Stimulated activated CD4-positive, alpha-beta T cell treated with anti-CD3 and anti-CD28 coated beads, Interleukin-4, amount 100 ng/mL, for 48 hours (primary cell): ENCODE data around the gene DCDC2C.

Source experiments
- DNase-seq, 2 donors: peaks; one replicate each; pipeline ENCODE4 v3.0.0-alpha.2; 2020; ENCODE audit warnings: low read depth in 2 of 2

DCDC2C gene

GRCh38 chr2:3743951-3744555 lies 40.7 kb downstream of the DCDC2C start:
- DNase-seq = no peak

DNA sequence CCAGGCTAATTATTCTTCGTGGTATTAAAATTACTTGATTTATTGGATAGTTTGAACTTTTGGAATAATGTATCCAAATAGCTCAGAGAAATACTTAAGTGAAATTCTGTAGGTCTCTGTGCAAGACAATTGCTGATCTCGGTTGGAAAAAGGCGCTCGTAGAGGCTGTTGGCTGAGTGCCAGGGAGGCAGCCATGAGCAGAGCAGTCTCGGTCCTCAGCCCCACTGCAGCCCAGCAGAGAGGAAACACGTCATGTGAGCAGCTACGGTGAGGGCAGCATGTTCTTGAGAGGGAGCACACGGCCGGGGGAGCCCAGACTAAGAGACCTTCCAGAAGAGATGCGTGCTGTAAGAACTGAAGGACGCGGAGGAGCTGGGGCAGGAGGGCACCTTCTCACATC lies 42.5 kb downstream of the DCDC2C start:
- DNase-seq = no peak

GRCh38 chr2:3747032-3747654 lies 43.8 kb downstream of the DCDC2C start:
- no peak for DNase-seq

DNA sequence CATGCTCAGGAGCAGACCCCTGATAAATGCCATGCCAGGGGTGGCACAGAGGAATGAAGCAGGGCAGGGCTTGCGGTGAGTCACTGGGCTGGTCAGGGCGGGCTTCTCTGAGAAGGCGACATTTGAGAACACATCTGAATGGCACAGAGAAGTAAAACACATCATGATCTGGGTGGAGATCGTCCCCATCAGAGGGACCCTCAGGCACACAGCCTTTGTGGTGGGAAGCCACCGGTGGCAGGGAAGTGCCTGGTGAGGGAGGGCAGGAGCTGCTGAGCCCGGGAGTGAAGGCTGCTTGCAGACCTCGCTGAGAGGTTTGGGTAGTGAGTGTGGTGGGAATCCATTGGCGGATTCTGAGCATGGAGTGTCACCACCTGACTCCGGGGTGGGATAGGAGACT lies 44.5 kb downstream of the DCDC2C start:
- DNase-seq = no peak

- no peak for DNase-seq
Observed at GRCh38 chr2:3749201-3749600, 45.8 kb downstream of the DCDC2C start.

DNA sequence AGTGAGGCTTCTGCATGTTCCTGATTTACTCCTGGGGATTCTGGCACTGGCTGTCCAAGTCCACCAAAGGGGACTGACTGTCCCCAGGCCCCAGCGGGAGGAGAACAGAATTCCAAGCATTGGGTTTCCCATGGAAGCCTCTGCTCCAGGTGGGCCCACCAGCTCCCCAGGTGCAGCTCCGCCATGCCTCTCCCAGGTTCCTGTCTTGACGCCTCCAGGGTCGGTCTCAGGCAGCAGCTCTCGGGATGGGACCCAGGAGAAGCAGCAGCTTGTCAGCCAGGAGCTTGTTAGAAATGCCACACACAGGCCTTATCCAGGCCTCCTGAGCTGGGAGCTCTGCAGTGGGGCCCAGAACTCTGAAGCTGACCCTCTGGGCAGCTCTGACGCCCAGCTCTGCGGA lies 47.9 kb downstream of the DCDC2C start:
- no peak for DNase-seq

DNA sequence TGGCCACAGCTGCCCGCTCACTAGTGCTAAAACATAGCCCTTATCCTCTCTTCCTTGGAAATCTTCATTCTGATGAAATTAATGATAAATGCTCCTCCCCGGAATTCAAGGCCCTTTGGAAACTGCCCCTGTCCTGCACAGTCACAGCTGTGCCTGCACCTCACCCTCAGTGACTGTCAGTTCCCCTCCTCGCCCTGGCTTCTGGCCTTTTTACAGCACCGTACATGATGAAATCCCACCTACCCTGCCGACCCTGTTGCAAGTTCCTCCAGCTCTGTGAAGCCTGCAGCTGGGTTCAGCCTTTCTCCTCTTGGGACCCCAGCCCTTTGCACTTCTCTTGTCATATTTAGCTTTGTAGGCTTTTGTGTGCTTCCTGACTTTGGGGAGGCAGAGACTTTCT lies 48.4 kb downstream of the DCDC2C start:
- DNase-seq = no peak

- DNase-seq = no peak
Observed at GRCh38 chr2:3752376-3752775, 49.0 kb downstream of the DCDC2C start.

- DNase-seq = no peak
Observed at GRCh38 chr2:3753561-3753960, 50.2 kb downstream of the DCDC2C start.

DNA sequence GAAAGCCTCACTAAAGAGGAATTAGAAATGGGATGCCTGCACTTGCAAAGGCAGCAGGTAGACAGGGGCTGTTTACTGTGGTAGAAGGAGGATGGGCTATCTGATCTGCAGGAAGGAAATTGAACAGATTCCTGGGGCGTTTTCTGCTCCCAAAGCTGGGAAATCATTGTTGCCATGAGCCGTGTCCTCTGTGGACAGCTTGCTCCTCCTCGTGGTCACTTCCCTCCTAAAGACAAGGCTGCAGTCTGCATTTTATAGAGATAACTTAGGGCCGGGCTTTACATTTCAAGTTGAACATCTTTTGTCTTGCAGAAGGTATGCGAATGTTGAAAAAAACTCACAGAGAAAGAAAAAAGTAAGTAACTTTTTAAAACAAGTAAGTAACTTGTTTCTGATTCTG lies 50.9 kb downstream of the DCDC2C start:
- no peak for DNase-seq

DNA sequence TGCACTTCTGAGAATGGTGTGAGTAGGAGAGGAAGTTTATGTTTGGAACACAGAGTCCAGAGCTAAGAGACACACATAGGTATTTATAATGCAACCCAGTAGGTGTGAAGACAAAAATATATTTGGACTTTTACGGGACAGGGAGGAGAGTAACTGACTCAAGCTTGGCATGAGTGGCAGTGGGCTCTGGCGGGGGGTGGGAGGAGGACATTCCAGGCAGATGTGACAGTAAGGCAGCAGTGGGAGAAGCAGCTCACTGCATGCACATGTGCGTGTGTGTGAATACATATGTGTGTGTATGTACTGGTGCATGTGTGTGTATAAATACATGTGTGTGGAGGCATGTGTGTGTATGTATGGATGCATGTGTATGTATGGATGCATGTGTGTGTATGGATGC lies 51.4 kb downstream of the DCDC2C start:
- no peak for DNase-seq

GRCh38 chr2:3755277-3755676 lies 51.9 kb downstream of the DCDC2C start:
- no peak for DNase-seq

GRCh38 chr2:3756306-3756705 lies 52.9 kb downstream of the DCDC2C start:
- DNase-seq = no peak

DNA sequence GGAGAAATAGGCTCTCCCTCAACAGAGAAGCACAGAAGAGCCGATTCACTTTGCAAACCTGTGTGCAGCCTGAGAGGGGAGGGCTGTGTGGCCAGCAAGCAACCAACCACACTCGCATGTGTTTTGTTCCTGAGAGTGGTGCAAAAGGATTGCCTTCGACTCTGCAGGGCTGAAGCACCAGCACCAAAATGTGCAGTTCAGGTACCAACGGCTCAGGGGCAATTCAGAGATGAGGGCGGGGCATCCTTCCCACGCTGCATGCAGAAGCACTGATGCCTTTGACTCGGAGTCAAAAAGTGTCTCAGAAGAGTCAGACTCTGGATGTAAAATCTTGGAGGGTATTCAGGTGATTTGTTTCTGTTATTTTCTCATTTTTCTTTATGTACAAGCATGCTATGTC lies 55.5 kb downstream of the DCDC2C start:
- DNase-seq = no peak

DNA sequence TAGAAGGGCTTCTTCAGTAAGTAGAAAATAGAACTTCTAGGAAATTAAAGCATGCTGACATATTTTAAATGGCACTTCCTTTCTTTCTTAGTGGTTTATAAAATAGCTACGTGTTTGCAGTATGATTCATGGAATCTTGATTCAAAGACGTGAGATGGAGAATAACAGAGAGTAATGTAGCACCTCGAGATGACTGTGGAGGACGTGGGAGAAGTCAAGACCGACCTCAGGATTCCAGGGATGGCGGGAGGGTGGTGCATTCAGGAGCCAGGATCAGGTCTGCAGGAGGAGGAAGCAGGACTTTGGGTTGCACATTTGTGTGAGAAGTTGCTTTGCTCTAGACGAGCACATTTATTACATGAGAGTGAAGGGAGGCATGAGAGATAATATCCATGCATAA lies 56.0 kb downstream of the DCDC2C start:
- DNase-seq = no peak

- no peak for DNase-seq
Observed at GRCh38 chr2:3759761-3760160, 56.4 kb downstream of the DCDC2C start.

DNA sequence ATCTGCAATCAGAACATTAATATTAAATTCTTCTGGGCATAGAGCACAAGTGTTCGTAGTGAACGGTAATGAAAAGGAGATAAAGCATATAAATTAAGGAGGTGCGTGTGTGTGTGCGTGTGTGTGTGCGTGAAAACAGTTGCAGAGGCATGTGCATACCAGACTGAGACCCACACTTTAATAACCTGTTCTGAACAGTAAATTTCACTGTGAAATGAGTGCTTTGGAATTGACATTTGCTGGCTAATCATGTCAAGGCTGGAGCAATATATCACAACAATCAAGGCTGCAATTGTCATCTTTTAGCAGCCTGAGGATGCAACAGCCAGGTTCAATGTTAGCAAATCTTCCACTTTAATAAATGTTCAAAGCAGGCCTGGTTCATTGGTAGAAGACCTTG lies 57.9 kb downstream of the DCDC2C start:
- no peak for DNase-seq

DNA sequence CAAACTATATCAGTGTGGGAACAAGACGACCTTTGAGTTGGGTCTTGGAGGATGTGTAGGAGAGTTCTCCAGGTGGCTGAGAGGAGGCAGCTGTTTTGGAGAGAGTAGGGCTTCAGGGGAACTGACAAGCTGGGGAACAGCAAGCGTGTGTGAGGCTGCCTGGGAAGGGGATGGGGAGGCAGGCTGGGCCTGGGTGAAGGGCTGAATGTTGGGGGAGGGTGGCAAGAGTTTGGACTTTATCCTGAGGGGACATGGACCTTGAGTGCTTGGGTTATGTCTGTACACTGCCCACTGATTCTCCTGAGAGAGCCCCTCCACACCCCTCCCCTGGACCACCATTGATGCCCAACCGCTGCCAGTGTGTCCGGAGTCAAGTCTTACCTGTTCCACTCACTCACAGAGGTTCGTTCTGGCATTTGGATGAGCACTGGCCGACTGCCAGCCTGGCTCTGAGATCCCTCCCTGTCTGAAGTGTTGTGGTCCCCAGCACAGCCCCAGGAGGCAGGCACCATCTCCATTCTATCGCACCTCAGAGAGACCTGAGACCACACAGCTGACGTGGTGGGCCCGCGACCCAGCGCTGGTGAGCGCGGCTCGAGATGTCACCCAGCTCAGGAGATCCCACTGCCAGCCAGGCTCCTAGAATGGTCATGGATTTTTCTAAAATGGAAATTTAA lies 59.5 kb downstream of the DCDC2C start:
- DNase-seq = no peak

DNA sequence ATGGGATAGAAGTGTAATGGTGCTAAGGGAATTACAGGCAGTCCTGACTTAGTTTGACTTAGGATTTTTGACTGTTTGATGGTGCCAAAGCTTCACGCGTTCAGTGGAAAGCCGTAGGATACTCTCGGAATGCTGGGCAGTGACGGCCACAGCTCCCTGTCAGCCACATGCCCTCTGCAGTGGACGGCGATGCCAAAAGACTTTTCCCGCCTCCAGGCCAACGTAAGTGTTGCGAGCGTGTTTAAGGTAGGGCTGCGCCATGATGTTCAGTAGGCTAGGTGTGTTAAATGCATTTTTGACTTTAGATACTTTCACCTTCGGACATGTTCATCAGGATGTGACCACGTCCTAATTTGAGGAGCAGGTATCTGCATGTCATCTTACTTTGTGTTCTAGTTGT lies 63.4 kb downstream of the DCDC2C start:
- no peak for DNase-seq

GRCh38 chr2:3768960-3769765 lies 65.8 kb downstream of the DCDC2C start:
- no peak for DNase-seq

GRCh38 chr2:3769766-3770165 lies 66.4 kb downstream of the DCDC2C start:
- DNase-seq = no peak

DNA sequence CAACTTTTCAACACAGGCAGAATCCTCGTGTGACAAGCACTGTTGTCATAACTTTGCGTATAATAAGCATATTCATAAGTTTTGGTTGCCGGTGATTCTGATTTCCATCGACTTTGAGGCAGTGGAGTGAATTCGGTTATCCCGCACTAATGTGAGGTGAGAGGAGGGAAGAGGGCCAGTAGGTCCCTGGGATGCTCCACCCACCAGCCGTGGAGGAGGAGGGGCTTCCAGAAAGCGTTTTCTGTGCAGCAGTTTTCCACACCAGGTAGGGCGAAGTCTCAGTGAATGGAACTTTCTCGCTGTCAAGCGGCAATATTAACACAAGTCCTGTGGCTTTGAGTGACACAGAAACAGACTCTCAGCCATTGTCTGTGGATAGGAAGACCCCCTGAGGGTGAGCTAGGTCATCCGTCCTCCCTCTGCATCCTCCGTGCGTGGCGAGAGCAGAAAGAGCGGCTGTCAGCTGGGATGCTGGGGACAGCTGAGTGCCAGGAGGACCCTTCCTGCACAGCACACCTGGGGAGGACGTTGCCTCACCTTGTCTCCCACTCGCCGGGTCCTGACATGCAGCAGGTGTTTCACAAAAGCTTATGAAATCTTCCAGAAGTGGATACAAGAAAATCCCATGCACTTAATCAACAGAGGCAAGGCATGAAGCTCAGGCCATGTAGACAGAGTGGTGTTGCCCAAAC lies 67.5 kb downstream of the DCDC2C start:
- no peak for DNase-seq
